ENCODE results near the gene TMEM131. TPM values are rescaled to one million over a fixed set of nuclear protein-coding genes. Genes with fewer than 3 reads are reported as not detected.
"Not testable (repeated sequence)": the region's sequence is repeated elsewhere in the genome, so short reads cannot be mapped to it uniquely, and the experiment has no call there.

Gene TMEM131
- total RNA-seq, 1 experiment from 2014 or later = 29.6 TPM

- POLR2A ChIA-PET (ENCODE audit: unreplicated experiment) = no interaction called here
- Histone ChIP-seq H3K36me3 (ENCODE audit: low read depth) (peaks cover 37% of the 10 kb centered on the region), H3K4me3 (no peak overlapping the region), H3F3A (ENCODE audit: insufficient read depth, low read depth) (no peaks in the 10 kb centered on the region; the same call in 1 of the 2 replicates), H3K9me3 (ENCODE audit: insufficient read depth, low read depth) (peaks cover 23% of the 10 kb centered on the region; the same call in 1 of the 2 replicates), H3K4me1 (replicated peaks; ENCODE audit: insufficient read depth) (no peaks in the 10 kb centered on the region), H4K20me1 (ENCODE audit: insufficient read depth) (no peaks in the 10 kb centered on the region), H3K27ac (no peak overlapping the region), H3K9me2 (ENCODE audit: insufficient read depth) (peaks cover 4% of the 10 kb centered on the region; the same call in 1 of the 2 replicates), H3K27me3 (ENCODE audit: insufficient read depth, low read depth) (no peaks in the 10 kb centered on the region), H3K4me2 (no peak overlapping the region), H2AFZ (no peak overlapping the region), H3K79me2 (ENCODE audit: low read depth) (no peaks in the 10 kb centered on the region)
- CTCF ChIA-PET = no interaction called here
- no peak for DNase-seq
- TF ChIP-seq CTCF (conservative IDR thresholded peaks at IDR 0.05) (no peak), EZH2 (IDR thresholded peaks at IDR 0.05; ENCODE audit: low read depth) (no peak)
- no TSS peak for BruUV-seq (replicated peaks)
- intact Hi-C loops (cut with micrococcal nuclease; ENCODE audit: unreplicated experiment) = no loop called here
These were observed 109.9 kb downstream of the TMEM131 start for GRCh38 chr2:97885841-97886240.

GRCh38 chr2:97880334-97880733, 115.4 kb downstream of the TMEM131 start:
- Histone ChIP-seq H3K4me1 (replicated peaks; ENCODE audit: insufficient read depth) (no peaks in the 10 kb centered on the region), H3K9me3 (ENCODE audit: insufficient read depth, low read depth) (peaks cover 5% of the 10 kb centered on the region; the same call in 1 of the 2 replicates), H3K79me2 (ENCODE audit: low read depth) (peaks cover 5% of the 10 kb centered on the region; the same call in 1 of the 2 replicates), H3K4me3 (no peak overlapping the region), H3F3A (ENCODE audit: insufficient read depth, low read depth) (no peaks in the 10 kb centered on the region), H3K27me3 (ENCODE audit: insufficient read depth, low read depth) (no peaks in the 10 kb centered on the region), H3K36me3 (ENCODE audit: low read depth) (peaks cover 8% of the 10 kb centered on the region; the same call in 1 of the 2 replicates), H3K4me2 (no peak overlapping the region), H4K20me1 (ENCODE audit: insufficient read depth) (no peaks in the 10 kb centered on the region), H3K9me2 (ENCODE audit: insufficient read depth) (peaks cover 4% of the 10 kb centered on the region; the same call in 1 of the 2 replicates), H2AFZ (no peak overlapping the region), H3K27ac (no peak overlapping the region)
- ChIA-PET POLR2A (ENCODE audit: unreplicated experiment) (no interaction called here), CTCF (no interaction called here)
- no peak for TF ChIP-seq EZH2 (IDR thresholded peaks at IDR 0.05; ENCODE audit: low read depth)
- TF ChIP-seq CTCF (conservative IDR thresholded peaks at IDR 0.05) = no peak
- no peak for DNase-seq
- no TSS peak for BruUV-seq (replicated peaks)
- intact Hi-C loops (cut with micrococcal nuclease; ENCODE audit: unreplicated experiment) = no loop called here

- Histone ChIP-seq H3K79me2 (ENCODE audit: low read depth) (peaks cover 7% of the 10 kb centered on the region; the same call in 1 of the 2 replicates), H3K36me3 (ENCODE audit: low read depth) (no peaks in the 10 kb centered on the region), H3K9me3 (ENCODE audit: insufficient read depth, low read depth) (no peaks in the 10 kb centered on the region; the same call in 1 of the 2 replicates), H3F3A (ENCODE audit: insufficient read depth, low read depth) (no peaks in the 10 kb centered on the region), H3K9me2 (ENCODE audit: insufficient read depth) (peaks cover 4% of the 10 kb centered on the region; the same call in 1 of the 2 replicates), H4K20me1 (ENCODE audit: insufficient read depth) (no peaks in the 10 kb centered on the region), H3K4me1 (replicated peaks; ENCODE audit: insufficient read depth) (no peaks in the 10 kb centered on the region), H2AFZ (no peak overlapping the region), H3K27me3 (ENCODE audit: insufficient read depth, low read depth) (no peaks in the 10 kb centered on the region), H3K4me3 (no peak overlapping the region), H3K27ac (no peak overlapping the region), H3K4me2 (no peak overlapping the region)
- ChIA-PET POLR2A (ENCODE audit: unreplicated experiment) (no interaction called here), CTCF (no interaction called here)
- DNase-seq = no peak
- intact Hi-C loops (cut with micrococcal nuclease; ENCODE audit: unreplicated experiment) = no loop called here
- no peak for TF ChIP-seq CTCF (conservative IDR thresholded peaks at IDR 0.05)
- no peak for TF ChIP-seq EZH2 (IDR thresholded peaks at IDR 0.05; ENCODE audit: low read depth)
- BruUV-seq (replicated peaks) = no TSS peak
These were observed 116.9 kb downstream of the TMEM131 start for GRCh38 chr2:97878865-97879264.

- H3K9me2 ChIP-seq (ENCODE audit: insufficient read depth); H4K20me1 ChIP-seq (ENCODE audit: insufficient read depth); H3K79me2 ChIP-seq (ENCODE audit: low read depth); DNase-seq; H3K4me3 ChIP-seq; H2AFZ ChIP-seq; CTCF ChIA-PET; H3K4me1 ChIP-seq (replicated peaks; ENCODE audit: insufficient read depth); H3K27ac ChIP-seq; H3K9me3 ChIP-seq (ENCODE audit: insufficient read depth, low read depth); H3K4me2 ChIP-seq; intact Hi-C loops (cut with micrococcal nuclease; ENCODE audit: unreplicated experiment); BruUV-seq (replicated peaks); POLR2A ChIA-PET (ENCODE audit: unreplicated experiment); H3F3A ChIP-seq (ENCODE audit: insufficient read depth, low read depth); H3K27me3 ChIP-seq (ENCODE audit: insufficient read depth, low read depth); H3K36me3 ChIP-seq (ENCODE audit: low read depth): not testable (repeated sequence)
These were observed 117.4 kb downstream of the TMEM131 start for GRCh38 chr2:97878317-97878716.

Data from PC-9 (cell line).